H4 (cell line): Measurements from ENCODE around the gene UBQLN1. TPM values are rescaled to one million over a fixed set of nuclear protein-coding genes. Genes with fewer than 3 reads are reported as not detected.
"Not testable (repeated sequence)": the region's sequence is repeated elsewhere in the genome, so short reads cannot be mapped to it uniquely, and the experiment has no call there.

Source experiments
- DNase-seq: peaks from one replicate; pipeline ENCODE4 v3.0.0-alpha.2; 2015; ENCODE audit warnings: low spot score
- total RNA-seq: library from RNA; depleted of rRNA; stranded (reverse); fragments of >200 nt; shearing (Covaris generic); gene quantifications from 2 replicates; pipeline ENCODE4 v1.2.3, GENCODE V29; 2014; rRNA removed

Gene UBQLN1
- total RNA-seq, 1 experiment from 2014 or later: 94.6 TPM

DNA sequence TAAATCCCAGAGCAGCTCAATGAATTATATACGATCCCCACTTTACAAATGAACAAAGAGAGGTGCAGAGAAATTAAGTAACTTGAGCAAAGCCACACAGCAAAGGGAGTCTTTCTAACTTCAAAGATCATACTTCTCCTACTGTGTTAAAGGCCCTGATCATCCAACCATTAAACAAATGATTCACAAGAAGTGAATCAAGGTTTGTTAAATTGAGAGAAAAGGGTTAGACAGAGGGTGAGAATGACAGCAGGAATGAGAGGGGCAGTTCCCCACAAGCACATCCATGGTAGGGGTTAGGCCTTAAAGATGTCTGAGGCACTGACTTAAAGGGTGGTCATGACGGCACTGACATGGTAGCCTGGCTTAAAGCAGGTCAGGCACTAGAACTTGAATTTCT is 74.1 kb downstream of the UBQLN1 start:
- no peak for DNase-seq

DNA sequence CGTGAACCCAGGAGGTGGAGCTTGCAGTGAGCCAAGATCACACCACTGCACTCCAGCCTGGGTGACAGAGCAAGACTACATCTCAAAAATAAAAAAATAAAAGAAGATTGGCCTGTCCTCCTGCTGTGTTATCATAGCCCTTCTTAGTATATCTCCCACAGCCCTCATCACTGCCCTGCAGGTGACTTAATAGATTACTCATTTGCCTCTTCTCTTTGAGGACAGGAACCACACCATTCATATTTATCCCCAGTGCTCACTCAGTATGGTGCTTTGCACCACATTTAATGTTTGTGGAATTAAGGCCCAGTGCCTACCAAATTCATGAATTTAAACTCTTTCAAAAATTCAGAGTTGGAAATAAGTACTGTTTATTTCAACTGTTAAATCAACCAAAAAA is 74.5 kb downstream of the UBQLN1 start:
- DNase-seq: no peak

DNA sequence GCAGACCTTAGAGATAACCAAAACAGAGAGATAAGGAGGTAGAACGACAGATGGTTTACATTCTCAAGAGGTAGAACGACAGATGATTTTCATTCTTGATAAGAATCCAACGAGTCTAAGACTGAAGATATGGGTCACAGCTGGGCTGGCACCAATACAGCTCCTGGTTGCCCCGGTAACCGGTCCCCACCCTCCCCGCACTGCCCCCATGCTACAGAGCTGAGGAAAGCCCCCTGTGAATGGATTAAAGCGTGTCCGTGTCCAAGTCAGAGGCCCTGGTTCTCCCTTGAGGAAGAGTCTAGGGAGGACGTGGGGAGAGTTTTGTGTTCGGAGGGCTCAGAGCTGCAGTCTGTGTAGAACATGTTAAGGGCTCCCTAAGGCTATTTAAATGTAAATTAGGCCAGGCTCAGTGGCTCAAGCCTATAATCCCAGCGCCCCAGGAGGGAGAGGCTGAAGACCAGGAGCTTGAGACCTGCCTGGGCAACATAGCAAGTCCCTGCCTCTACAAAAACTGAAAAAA is 76.8 kb downstream of the UBQLN1 start:
- no peak for DNase-seq

- no peak for DNase-seq
Measured at GRCh38 chr9:83629433-83630104, 78.2 kb downstream of the UBQLN1 start.

GRCh38 chr9:83628540-83628939 is 79.2 kb downstream of the UBQLN1 start:
- no peak for DNase-seq

DNA sequence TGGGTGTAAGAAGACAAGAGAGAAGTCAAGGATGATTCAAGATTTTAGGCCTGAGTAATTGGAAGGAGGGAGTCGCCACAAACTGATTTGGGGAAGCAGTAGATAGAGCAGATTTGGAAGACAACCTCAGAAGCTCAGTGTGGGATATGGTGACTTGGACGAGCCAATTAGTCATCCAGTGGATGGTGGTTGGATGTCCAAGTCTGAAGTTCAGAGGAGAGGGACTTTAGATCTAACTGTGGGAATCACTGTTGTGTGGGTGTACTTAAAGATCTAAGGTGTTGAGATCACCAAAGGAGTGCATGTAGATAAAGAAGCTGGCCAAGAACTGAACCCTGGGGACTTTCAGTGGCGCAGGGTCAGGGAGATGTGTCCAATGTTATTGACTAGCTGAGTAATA is 82.6 kb downstream of the UBQLN1 start:
- DNase-seq: no peak

- DNase-seq: no peak
Measured at GRCh38 chr9:83623679-83624076, 84.1 kb downstream of the UBQLN1 start.

DNA sequence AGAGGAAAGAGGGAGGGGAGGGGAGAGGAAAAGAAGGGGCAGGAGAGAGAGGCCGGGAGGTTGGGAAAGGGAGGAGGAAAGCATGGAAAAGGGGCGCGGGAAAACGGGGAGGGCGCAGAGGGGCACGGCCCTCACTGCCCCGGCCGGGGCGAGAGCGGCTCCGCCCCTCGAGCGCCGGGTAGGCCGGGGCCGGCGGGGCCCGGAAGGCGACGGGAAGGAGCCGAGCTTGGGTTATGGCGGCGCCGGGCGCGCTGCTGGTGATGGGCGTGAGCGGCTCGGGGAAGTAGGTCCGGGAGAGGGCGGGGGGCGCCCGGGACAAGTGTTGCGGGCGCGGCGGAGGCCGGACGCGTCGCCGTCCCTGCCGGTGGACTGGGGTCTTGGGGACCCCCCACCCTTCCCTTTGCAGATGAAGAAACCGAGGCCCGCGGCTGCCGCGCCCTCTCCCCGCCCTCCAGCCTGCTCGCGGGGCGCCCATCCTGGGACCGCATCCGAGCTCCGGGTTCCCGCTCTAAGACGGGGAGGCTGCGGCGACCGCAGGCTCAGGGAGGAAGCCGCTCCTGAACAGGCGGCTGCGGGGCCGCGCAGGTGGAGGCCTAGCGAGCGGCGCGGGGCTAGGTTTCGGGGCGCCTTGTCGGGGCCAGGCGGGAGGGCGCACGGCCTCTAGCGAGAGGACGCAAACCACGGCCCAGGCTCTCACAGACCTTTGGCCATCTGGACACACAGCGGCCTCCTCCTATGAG is 84.6 kb downstream of the UBQLN1 start, which contains the start of gene IDNK:
IDNK (plus strand) TSS at position 205 of the 740 bp plus-strand sequence; CDS start at position 234, 29 bp downstream.
- DNase-seq: peak; percentile 54

GRCh38 chr9:83622433-83622938 is 85.3 kb downstream of the UBQLN1 start:
- DNase-seq: no peak

- peak; percentile 39 for DNase-seq
Measured at GRCh38 chr9:83620841-83621636, 86.7 kb downstream of the UBQLN1 start.

DNA sequence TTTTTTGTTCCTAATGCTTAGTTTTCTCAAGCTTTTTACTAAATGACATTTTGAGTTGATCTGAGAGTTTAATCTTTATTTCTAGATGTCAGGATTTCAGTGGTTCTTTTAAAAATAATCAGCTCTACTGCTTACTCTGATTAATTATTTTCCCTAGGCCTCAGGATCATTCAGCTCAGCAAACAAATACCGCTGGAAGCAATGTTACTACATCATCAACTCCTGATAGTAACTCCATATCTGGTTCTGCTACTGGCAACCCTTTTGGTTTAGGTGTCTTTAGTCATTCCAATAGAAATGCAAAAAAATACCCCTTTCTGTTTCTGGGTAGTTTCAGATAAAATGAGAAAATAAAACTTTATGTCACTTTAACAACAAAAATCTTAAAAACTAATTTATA is 90.5 kb downstream of the UBQLN1 start:
- DNase-seq: no peak

GRCh38 chr9:83613298-83613697 is 94.5 kb downstream of the UBQLN1 start:
- DNase-seq: not testable (repeated sequence)

Other genes starting within 250 kb of the UBQLN1 start
- 0.29 and 0.72 TPM in 2 replicates for gene FRMD3, start 169.6 kb downstream of the UBQLN1 start, total RNA-seq
- gene IDNK, start 84.8 kb downstream of the UBQLN1 start, total RNA-seq: 1.9 and 3.8 TPM in 2 replicates
- 2.7 and 4.9 TPM in 2 replicates for gene GKAP1, start 109.8 kb upstream of the UBQLN1 start, total RNA-seq
- gene KIF27, start 213.5 kb upstream of the UBQLN1 start, total RNA-seq: 0.64 and 1.2 TPM in 2 replicates